Endothelial cell of umbilical vein (primary cell): ENCODE measurements around the gene RPRD1A. TPM values are rescaled to one million over a fixed set of nuclear protein-coding genes. Genes with fewer than 3 reads are reported as not detected.

Experiments used
- BruUV-seq: library from RNA; stranded (reverse); fragments of 400-500 nt; replicated peaks from 2 replicates; lab custom pipeline; 2021; lab: Mats Ljungman, UMichigan
- CTCF ChIA-PET: fragments of 300-600, 350-600 bp; sonication (Branson Sonifier 250); formaldehyde crosslinking; loops from one replicate; lab custom pipeline; 2021; ENCODE audit warnings: antibody characterized with exemption, inconsistent platforms; lab: Charles Lee
- POLR2A ChIA-PET: fragments of 300-600, 350-600 bp; sonication (Branson Sonifier 250); formaldehyde crosslinking; loops from one replicate; lab custom pipeline; 2021; ENCODE audit warnings: antibody characterized with exemption, inconsistent platforms; lab: Charles Lee
- DNase-seq: peaks from one replicate; pipeline ENCODE4 v3.0.0-alpha.2; 2011; ENCODE audit warnings: low read depth, low spot score
- FAIRE-seq: peaks from 2 replicates; lab custom pipeline; 2011; peaks lifted over from hg19 to GRCh38; lab: Jason Lieb, UNC
- H2AFZ ChIP-seq: 2 replicates; pipeline ENCODE4 v1.6.0; 2012; ENCODE audit warnings: low read depth, low read length, control low read depth, inconsistent platforms
- H3K27ac ChIP-seq: 2 replicates; pipeline ENCODE4 v1.5.1; 2011; ENCODE audit warnings: low read depth, mild to moderate bottlenecking, control low read depth, low read length, moderate library complexity; ENCODE audit not compliant: insufficient read depth
- H3K27me3 ChIP-seq, 2 experiments: 2 replicates each; pipeline versions ENCODE4 v1.6.0 to v1.6.1; 2011; ENCODE audit warnings: low read length in 2 of 2, mixed read lengths in 1 of 2; ENCODE audit not compliant: control insufficient read depth in 2 of 2, insufficient read depth in 2 of 2
- H3K36me3 ChIP-seq, 2 experiments: 2 replicates in 1 of 2; 3 replicates in 1 of 2; pipeline ENCODE4 v1.5.1; 2011; ENCODE audit warnings: low read length in 2 of 2, mild to moderate bottlenecking in 1 of 2, moderate library complexity in 1 of 2; ENCODE audit not compliant: control insufficient read depth in 2 of 2, insufficient read depth in 2 of 2; ENCODE audit errors: extremely low read depth in 1 of 2
- H3K4me1 ChIP-seq: 3 replicates; pipeline ENCODE4 v1.5.1; 2011; ENCODE audit warnings: mild to moderate bottlenecking, low read length; ENCODE audit not compliant: control insufficient read depth, insufficient read depth; ENCODE audit errors: extremely low read depth
- H3K4me2 ChIP-seq: 2 replicates; pipeline ENCODE4 v1.6.1; 2011; ENCODE audit warnings: low read length, control low read depth, mixed read lengths; ENCODE audit not compliant: insufficient read depth
- H3K4me3 ChIP-seq, 3 experiments: fragments of 200-600 bp in 1 of 3; sonication (generic), shearing (Covaris generic) in 1 of 3; replicated peaks in 1 of 3; 2 replicates each; pipeline ENCODE4 v1.5.1; 2011 to 2016; ENCODE audit warnings: control low read depth in 3 of 3, low read length in 3 of 3, mild to moderate bottlenecking in 2 of 3, inconsistent platforms in 1 of 3, low read depth in 1 of 3, moderate library complexity in 1 of 3; ENCODE audit not compliant: insufficient read depth in 1 of 3
- H3K79me2 ChIP-seq: 2 replicates; pipeline ENCODE4 v1.6.0; 2012; ENCODE audit warnings: low read length, inconsistent platforms; ENCODE audit not compliant: control insufficient read depth, insufficient read depth
- H3K9ac ChIP-seq: replicated peaks from 2 replicates; pipeline ENCODE3; 2011; ENCODE audit warnings: low read length, control low read depth; ENCODE audit not compliant: insufficient read depth; ENCODE audit errors: extremely low read depth
- H3K9me1 ChIP-seq: replicated peaks from 3 replicates; pipeline ENCODE4 v1.6.0; 2011; ENCODE audit warnings: mild to moderate bottlenecking, low read length; ENCODE audit not compliant: control insufficient read depth, insufficient read depth; ENCODE audit errors: extremely low read depth
- H3K9me3 ChIP-seq: replicated peaks from 2 replicates; pipeline ENCODE4 v1.5.1; 2012; ENCODE audit warnings: low read length, inconsistent platforms; ENCODE audit not compliant: control insufficient read depth, insufficient read depth
- H4K20me1 ChIP-seq: replicated peaks from 2 replicates; pipeline ENCODE3; 2011; ENCODE audit warnings: mild to moderate bottlenecking, low read length; ENCODE audit not compliant: control insufficient read depth, insufficient read depth; ENCODE audit errors: extremely low read depth
- CTCF ChIP-seq, 2 donors: IDR thresholded peaks; 1 replicate in 1 of 2; 2 replicates in 1 of 2; pipeline ENCODE4 v1.5.1; 2011; ENCODE audit warnings: low read length in 2 of 2, mild to moderate bottlenecking in 2 of 2, moderate library complexity in 2 of 2, control low read depth in 1 of 2, inconsistent platforms in 1 of 2, low read depth in 1 of 2; ENCODE audit not compliant: insufficient read depth in 1 of 2; ENCODE audit errors: extremely low read depth in 1 of 2
- EZH2 ChIP-seq: IDR thresholded peaks from 2 replicates; pipeline ENCODE4 v1.6.1; 2012; ENCODE audit warnings: borderline replicate concordance, low read depth, mild to moderate bottlenecking, moderate library complexity, low read length, inconsistent platforms; ENCODE audit not compliant: severe bottlenecking
- FOS ChIP-seq: IDR thresholded peaks from 2 replicates; pipeline ENCODE4 v1.6.1; 2011; ENCODE audit warnings: mild to moderate bottlenecking, low read length, moderate library complexity, borderline replicate concordance; ENCODE audit not compliant: insufficient read depth
- GATA2 ChIP-seq: IDR thresholded peaks from 2 replicates; pipeline ENCODE4 v1.7.0; 2011; ENCODE audit warnings: low read depth, mild to moderate bottlenecking, moderate library complexity, mixed read lengths, low read length; ENCODE audit not compliant: insufficient read length, insufficient read depth
- JUN ChIP-seq: IDR thresholded peaks from 2 replicates; pipeline ENCODE4 v1.6.1; 2011; ENCODE audit warnings: borderline replicate concordance, low read depth; ENCODE audit not compliant: insufficient read length, insufficient read depth
- MYC ChIP-seq: IDR thresholded peaks from one replicate; pipeline ENCODE4 v1.6.1; 2011; ENCODE audit warnings: mild to moderate bottlenecking, low read depth, low read length
- POLR2A ChIP-seq: IDR thresholded peaks from 2 replicates; pipeline ENCODE4 v1.6.1; 2012; ENCODE audit warnings: low read depth, mild to moderate bottlenecking, control low read depth, low read length
- POLR2AphosphoS5 ChIP-seq: IDR thresholded peaks from 2 replicates; pipeline ENCODE4 v1.6.1; 2012; ENCODE audit warnings: low read depth, mild to moderate bottlenecking, control low read depth, low read length, moderate library complexity; ENCODE audit not compliant: insufficient read depth
- dilution Hi-C: fragments of 300-500 bp; cut with MboI; formaldehyde crosslinking; loops from one replicate; pipeline ENCODE4 v1.15.0; 2019; ENCODE audit warnings: low sequenced_read_pairs; ENCODE audit not compliant: extremely low pct_ligation_motif_present
- intact Hi-C: fragments of 100-400 bp; cut with micrococcal nuclease; formaldehyde crosslinking; loops from one replicate; pipeline ENCODE4 v1.10.0; 2022
- polyA plus RNA-seq, 4 experiments: library from polyadenylated mRNA; depleted of rRNA in 3 of 4; stranded (reverse) in 3 of 4; unstranded in 1 of 4; fragments of >200 nt; gene quantifications; 2 replicates each; pipeline versions ENCODE4 v1.2.1 to v1.2.3, GENCODE V29; 2011 to 2012; ENCODE audit warnings: missing spikeins in 1 of 4
- total RNA-seq: library from RNA; stranded (reverse); gene quantifications from 2 replicates; pipeline ENCODE4 v1.2.3, GENCODE V29; 2021
- TF ChIP-seq, protein P1 (sequence below): IDR thresholded peaks from 2 replicates; pipeline ENCODE4 v1.6.1; 2011; ENCODE audit not compliant: insufficient read depth, insufficient read length

RPRD1A gene
- total and polyA plus RNA-seq, 2 donors (not counting 3 experiments of a cell fraction or from before 2014, with no cell fraction given) = 13.5 to 50.7 TPM

DNA sequence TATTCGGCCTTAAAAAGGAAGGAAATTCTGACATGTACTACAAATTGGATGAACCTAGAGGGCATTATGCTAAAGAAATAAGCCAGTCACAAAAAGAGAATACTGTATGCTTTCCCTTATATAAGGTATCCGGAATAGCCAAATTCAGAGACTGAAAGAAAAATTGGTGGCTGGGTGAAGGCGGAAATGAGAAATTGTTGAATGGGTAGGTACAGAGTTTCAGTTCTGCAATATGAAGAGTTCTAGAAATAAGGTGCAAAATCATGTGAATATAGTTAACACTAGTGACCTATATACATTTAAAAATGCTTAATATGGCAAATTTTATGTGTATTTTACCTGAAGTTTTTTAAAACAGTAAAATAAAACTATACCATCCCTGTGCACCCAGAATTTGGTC, 51.7 kb downstream of the RPRD1A start:
- Histone ChIP-seq H3K27me3 (no peaks in the 10 kb centered on the region), H2AFZ (no peak overlapping the region), H3K9me3 (no peaks in the 10 kb centered on the region), H3K4me2 (no peak overlapping the region), H3K36me3 (no peaks in the 10 kb centered on the region), H3K9me1 (no peaks in the 10 kb centered on the region), H3K79me2 (no peaks in the 10 kb centered on the region), H3K9ac (no peak overlapping the region), H3K4me1 (no peaks in the 10 kb centered on the region), H4K20me1 (no peaks in the 10 kb centered on the region), H3K4me3 (no peak overlapping the region), H3K27ac (no peak overlapping the region)
- dilution Hi-C loops = no loop called here
- intact Hi-C loops = loop anchor here (10.0 kb wide), 1 partner anchor 559 kb away; no protein-coding TSS in a partner anchor
- DNase-seq = no peak
- TF ChIP-seq MYC (no peak), POLR2AphosphoS5 (no peak), JUN (no peak), EZH2 (no peak), POLR2A (no peak), FOS (no peak), CTCF (IDR thresholded peaks at IDR 0.05; ENCODE audit: extremely low read depth in 1 of 2, insufficient read depth in 1 of 2, low read depth in 1 of 2, low read length in 2 of 2) (no peak), GATA2 (no peak)
- TF ChIP-seq, protein P1, sequence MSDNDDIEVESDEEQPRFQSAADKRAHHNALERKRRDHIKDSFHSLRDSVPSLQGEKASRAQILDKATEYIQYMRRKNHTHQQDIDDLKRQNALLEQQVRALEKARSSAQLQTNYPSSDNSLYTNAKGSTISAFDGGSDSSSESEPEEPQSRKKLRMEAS = no peak
- ChIA-PET POLR2A (interaction anchor here (0.7 kb wide), 1 partner anchor 33 kb away, joined by 3 read pairs; no protein-coding TSS in a partner anchor), CTCF (interaction anchor here (2.6 kb wide), 1 partner anchor 55 kb away, joined by 8 read pairs; no protein-coding TSS in a partner anchor)
- no TSS peak for BruUV-seq
- FAIRE-seq = no peak
